HG03097 (cell line): ENCODE data around the gene BLZF1.
A peak's percentile ranks its signal among the peaks of the same experiment; 100 is the strongest.
"Not testable (repeated sequence)": the region's sequence is repeated elsewhere in the genome, so short reads cannot be mapped to it uniquely, and the experiment has no call there.

Experiments
- ATAC-seq: cut with Tn5 transposase; IDR thresholded peaks from one replicate; pipeline ENCODE4 v1.9.1; 2021; ENCODE audit not compliant: unreplicated experiment, low FRiP score

The BLZF1 gene

GRCh38 chr1:169367686-169368405, at the start of gene BLZF1, which contains the start of gene NME7:
TSS of gene BLZF1 (plus strand) at chr1:169368195. CDS start at chr1:169369523, 1,328 bp downstream.
TSS of gene NME7 (minus strand) at chr1:169367797. CDS start at chr1:169367710, 87 bp downstream.
- peak; percentile 92 for ATAC-seq

- no peak for ATAC-seq
Observed at GRCh38 chr1:169318536-169319244, 49.3 kb upstream of the BLZF1 start.

GRCh38 chr1:169321539-169321938, 46.5 kb upstream of the BLZF1 start:
- ATAC-seq = no peak

DNA sequence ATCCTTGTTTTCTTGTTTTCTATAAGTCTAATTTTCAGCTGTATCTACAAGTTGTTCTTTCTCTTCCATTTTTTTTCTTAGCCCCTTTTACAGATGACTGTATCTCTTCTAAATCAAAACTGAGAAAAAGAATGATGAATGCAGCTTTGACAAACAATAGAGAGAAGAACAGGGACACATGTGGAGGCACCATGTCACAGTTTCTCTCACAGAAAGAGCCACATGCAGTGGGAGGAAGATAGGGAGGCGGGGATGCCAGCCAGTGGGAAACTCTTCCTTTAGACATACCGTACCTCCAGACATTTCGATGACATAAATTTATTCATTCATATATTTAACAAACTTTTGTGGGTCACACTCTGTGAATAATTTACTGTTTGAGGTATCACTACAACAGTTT, 45.9 kb upstream of the BLZF1 start:
- ATAC-seq = no peak

DNA sequence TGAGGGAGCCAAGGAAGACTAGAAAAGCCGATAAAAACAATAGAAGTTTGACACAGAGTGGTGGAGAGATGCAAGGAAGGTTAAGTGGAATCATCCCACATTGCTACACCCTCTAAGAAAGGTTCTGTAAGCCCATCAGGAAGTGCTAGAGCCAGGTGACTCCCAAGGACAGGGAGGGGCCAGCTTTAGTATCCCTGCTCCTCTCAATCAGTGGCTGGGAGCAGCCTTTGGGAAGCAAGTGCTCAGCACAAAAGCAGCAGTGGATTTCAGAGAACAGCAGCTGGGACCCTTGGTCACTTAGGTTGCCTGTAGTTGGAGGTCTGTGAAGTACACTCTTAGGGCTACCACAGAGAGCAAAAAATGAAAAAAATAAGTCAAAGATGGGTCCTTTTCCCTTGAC, 42.9 kb upstream of the BLZF1 start:
- ATAC-seq = no peak

GRCh38 chr1:169326261-169326955, 41.6 kb upstream of the BLZF1 start:
- ATAC-seq = peak; percentile 24

DNA sequence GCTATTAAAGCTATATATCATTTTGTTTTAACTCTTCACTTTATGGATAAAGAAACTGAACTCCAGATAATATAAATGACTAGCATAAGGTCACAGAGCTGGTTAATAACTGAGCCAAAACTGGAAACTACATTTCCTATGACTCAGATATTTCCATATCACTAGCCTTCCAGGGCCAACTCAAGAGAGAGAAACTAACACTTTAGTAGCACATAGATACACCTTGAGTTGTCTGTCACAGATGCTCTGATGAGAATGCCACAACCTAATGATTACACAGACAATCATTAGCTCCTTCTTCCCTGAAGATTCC, 41.1 kb upstream of the BLZF1 start:
- ATAC-seq = peak; percentile 92

- no peak for ATAC-seq
Observed at GRCh38 chr1:169327875-169328274, 40.1 kb upstream of the BLZF1 start.

GRCh38 chr1:169329383-169329782, 38.6 kb upstream of the BLZF1 start:
- no peak for ATAC-seq

GRCh38 chr1:169330927-169331326, 37.1 kb upstream of the BLZF1 start:
- no peak for ATAC-seq

GRCh38 chr1:169334727-169335126, 33.3 kb upstream of the BLZF1 start:
- ATAC-seq = not testable (repeated sequence)

- not testable (repeated sequence) for ATAC-seq
Observed at GRCh38 chr1:169336947-169337715, 30.9 kb upstream of the BLZF1 start.

GRCh38 chr1:169338617-169339016, 29.4 kb upstream of the BLZF1 start:
- no peak for ATAC-seq

- no peak for ATAC-seq
Observed at GRCh38 chr1:169339773-169340172, 28.2 kb upstream of the BLZF1 start.

- ATAC-seq = no peak
Observed at GRCh38 chr1:169340882-169341281, 27.1 kb upstream of the BLZF1 start.

GRCh38 chr1:169342096-169342495, 25.9 kb upstream of the BLZF1 start:
- ATAC-seq = not testable (repeated sequence)

DNA sequence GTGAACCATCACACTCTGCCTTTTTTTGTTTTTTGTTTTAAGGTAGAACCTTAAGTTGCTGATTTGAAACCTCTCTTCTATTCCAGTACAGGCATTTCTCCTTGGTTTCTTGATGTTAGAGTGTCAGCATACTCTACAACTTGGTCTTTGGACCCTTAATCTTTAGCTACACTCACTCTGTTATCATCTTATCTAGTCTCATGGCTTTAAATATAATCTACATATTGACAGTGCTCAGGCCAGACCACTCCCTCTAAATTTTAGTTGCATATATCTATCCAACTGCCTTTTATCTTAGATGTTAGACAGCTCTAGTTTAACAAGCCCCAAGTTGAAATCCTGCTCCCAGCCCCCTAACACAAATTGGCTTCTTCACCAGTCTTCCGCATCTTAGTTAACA, 22.5 kb upstream of the BLZF1 start:
- ATAC-seq = no peak

GRCh38 chr1:169346036-169346589, 21.9 kb upstream of the BLZF1 start:
- no peak for ATAC-seq

DNA sequence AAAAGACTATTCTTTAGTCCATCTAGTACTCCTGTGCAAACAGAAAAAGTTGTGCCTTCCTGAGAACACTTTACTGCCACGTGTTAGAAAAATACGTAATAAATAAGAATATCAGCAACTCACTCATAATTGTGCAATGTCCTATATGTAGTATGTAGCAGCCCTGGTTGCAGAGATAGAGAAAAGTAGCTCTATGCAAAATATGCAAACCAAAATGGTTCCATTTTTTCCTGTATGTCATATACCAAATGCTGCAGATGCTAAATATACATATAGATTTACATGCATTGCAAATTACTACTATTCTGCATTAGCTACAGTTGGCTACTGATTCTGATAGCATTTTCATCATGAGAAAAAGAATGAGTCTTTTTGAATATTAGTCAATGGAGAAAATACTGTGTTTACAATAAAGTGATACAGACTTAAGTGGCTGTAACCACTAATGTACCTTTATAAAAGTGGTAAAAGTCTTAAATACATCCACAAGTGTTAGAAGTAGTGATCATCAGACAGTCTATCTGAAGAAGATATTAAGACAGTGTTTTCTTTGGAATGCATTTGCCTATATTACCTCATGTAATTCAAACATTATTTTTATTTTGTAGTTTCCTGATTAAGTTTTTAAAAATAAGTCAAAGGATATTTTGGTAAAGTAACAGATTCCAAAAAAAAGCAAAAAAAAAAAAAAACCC, 20.2 kb upstream of the BLZF1 start:
- no peak for ATAC-seq
